Measurements from ENCODE around the gene KRTAP27-1.

The KRTAP27-1 gene

GRCh38 chr21:30315701-30316100 lies 21.8 kb downstream of the KRTAP27-1 start:
- Histone ChIP-seq H3K79me2 (ENCODE audit: insufficient read depth, low read length) (no peaks in the 10 kb centered on the region), H2AFZ (ENCODE audit: low read depth, low read length) (no peak overlapping the region), H3K36me3 (ENCODE audit: insufficient read depth, low read length) (no peaks in the 10 kb centered on the region), H3K27me3 (ENCODE audit: insufficient read depth, low read length, poor library complexity) (no peaks in the 10 kb centered on the region), H3K27ac (ENCODE audit: low read length) (no peak overlapping the region), H3K9me3 (ENCODE audit: insufficient read depth, low read length, severe bottlenecking) (no peaks in the 10 kb centered on the region), H4K20me1 (ENCODE audit: insufficient read depth, low read length) (no peaks in the 10 kb centered on the region), H3K4me1 (ENCODE audit: insufficient read depth, low read length) (no peaks in the 10 kb centered on the region), H3K9ac (ENCODE audit: low read depth, low read length) (no peak overlapping the region), H3K4me3 (ENCODE audit: low read depth in 1 of 2, low read length in 2 of 2) (no peak overlapping the region), H3K4me2 (ENCODE audit: insufficient read depth, low read length) (no peak overlapping the region)
- TF ChIP-seq EZH2 (IDR thresholded peaks at IDR 0.05; ENCODE audit: borderline replicate concordance, low read depth, low read length, severe bottlenecking), result no peak
- no peak for TF ChIP-seq CTCF (IDR thresholded peaks at IDR 0.05; ENCODE audit: borderline replicate concordance, extremely low read depth, low read length, poor library complexity, severe bottlenecking)
- DNase-seq (no peak), ATAC-seq (ENCODE audit: insufficient read depth, low read depth) (no peak)

- Histone ChIP-seq H2AFZ (ENCODE audit: low read depth, low read length) (no peak overlapping the region), H4K20me1 (ENCODE audit: insufficient read depth, low read length) (no peaks in the 10 kb centered on the region), H3K4me2 (ENCODE audit: insufficient read depth, low read length) (no peak overlapping the region), H3K9ac (ENCODE audit: low read depth, low read length) (no peak overlapping the region), H3K4me3 (ENCODE audit: low read depth in 1 of 2, low read length in 2 of 2) (no peak overlapping the region), H3K9me3 (ENCODE audit: insufficient read depth, low read length, severe bottlenecking) (no peaks in the 10 kb centered on the region), H3K27me3 (ENCODE audit: insufficient read depth, low read length, poor library complexity) (no peaks in the 10 kb centered on the region), H3K36me3 (ENCODE audit: insufficient read depth, low read length) (no peaks in the 10 kb centered on the region), H3K27ac (ENCODE audit: low read length) (no peak overlapping the region), H3K79me2 (ENCODE audit: insufficient read depth, low read length) (no peaks in the 10 kb centered on the region), H3K4me1 (ENCODE audit: insufficient read depth, low read length) (no peaks in the 10 kb centered on the region)
- ATAC-seq (ENCODE audit: insufficient read depth, low read depth), result no peak
- TF ChIP-seq EZH2 (IDR thresholded peaks at IDR 0.05; ENCODE audit: borderline replicate concordance, low read depth, low read length, severe bottlenecking) (no peak), CTCF (IDR thresholded peaks at IDR 0.05; ENCODE audit: borderline replicate concordance, extremely low read depth, low read length, poor library complexity, severe bottlenecking) (no peak)
- no peak for DNase-seq
Observed at GRCh38 chr21:30306884-30307283, 30.6 kb downstream of the KRTAP27-1 start.

- no peak overlapping the region for H3K9ac ChIP-seq (ENCODE audit: low read depth, low read length)
- H3K4me3 ChIP-seq (ENCODE audit: low read depth in 1 of 2, low read length in 2 of 2), result no peak overlapping the region
- no peak for TF ChIP-seq CTCF (IDR thresholded peaks at IDR 0.05; ENCODE audit: borderline replicate concordance, extremely low read depth, low read length, poor library complexity, severe bottlenecking)
- H3K9me3 ChIP-seq (ENCODE audit: insufficient read depth, low read length, severe bottlenecking), result no peaks in the 10 kb centered on the region
- no peaks in the 10 kb centered on the region for H3K27me3 ChIP-seq (ENCODE audit: insufficient read depth, low read length, poor library complexity)
- H3K36me3 ChIP-seq (ENCODE audit: insufficient read depth, low read length), result no peaks in the 10 kb centered on the region
- H3K27ac ChIP-seq (ENCODE audit: low read length), result no peak overlapping the region
- H4K20me1 ChIP-seq (ENCODE audit: insufficient read depth, low read length), result no peaks in the 10 kb centered on the region
- H3K4me1 ChIP-seq (ENCODE audit: insufficient read depth, low read length), result no peaks in the 10 kb centered on the region
- H2AFZ ChIP-seq (ENCODE audit: low read depth, low read length), result no peak overlapping the region
- DNase-seq (no peak), ATAC-seq (ENCODE audit: insufficient read depth, low read depth) (no peak)
- no peaks in the 10 kb centered on the region for H3K79me2 ChIP-seq (ENCODE audit: insufficient read depth, low read length)
- H3K4me2 ChIP-seq (ENCODE audit: insufficient read depth, low read length), result no peak overlapping the region
Observed at GRCh38 chr21:30305136-30305535, 32.4 kb downstream of the KRTAP27-1 start.

GRCh38 chr21:30289215-30289614 lies 48.3 kb downstream of the KRTAP27-1 start, which contains the start of gene KRTAP25-1:
Gene KRTAP25-1 (minus strand): TSS chr21:30289514. CDS start chr21:30289490, 24 bp downstream.
- H3K79me2 ChIP-seq (ENCODE audit: insufficient read depth, low read length), result no peaks in the 10 kb centered on the region
- DNase-seq (no peak), ATAC-seq (ENCODE audit: insufficient read depth, low read depth) (no peak)
- TF ChIP-seq EZH2 (IDR thresholded peaks at IDR 0.05; ENCODE audit: borderline replicate concordance, low read depth, low read length, severe bottlenecking), result no peak
- TF ChIP-seq CTCF (IDR thresholded peaks at IDR 0.05; ENCODE audit: borderline replicate concordance, extremely low read depth, low read length, poor library complexity, severe bottlenecking), result no peak
- no peak within 1 kb of the TSS for H3K4me2 ChIP-seq (ENCODE audit: insufficient read depth, low read length)
- no peaks in the 10 kb centered on the region for H4K20me1 ChIP-seq (ENCODE audit: insufficient read depth, low read length)
- no peak within 1 kb of the TSS for H3K4me3 ChIP-seq (ENCODE audit: low read depth in 1 of 2, low read length in 2 of 2)
- no peaks in the 10 kb centered on the region for H3K27me3 ChIP-seq (ENCODE audit: insufficient read depth, low read length, poor library complexity)
- no peak within 1 kb of the TSS for H3K27ac ChIP-seq (ENCODE audit: low read length)
- no peaks in the 10 kb centered on the region for H3K36me3 ChIP-seq (ENCODE audit: insufficient read depth, low read length)
- no peak within 1 kb of the TSS for H3K9ac ChIP-seq (ENCODE audit: low read depth, low read length)
- no peaks in the 10 kb centered on the region for H3K4me1 ChIP-seq (ENCODE audit: insufficient read depth, low read length)
- H3K9me3 ChIP-seq (ENCODE audit: insufficient read depth, low read length, severe bottlenecking), result no peaks in the 10 kb centered on the region
- H2AFZ ChIP-seq (ENCODE audit: low read depth, low read length), result no peak within 1 kb of the TSS
